K562 (cell line): ENCODE results near the gene ZFAND2B. TPM values are rescaled to one million over a fixed set of nuclear protein-coding genes. Genes with fewer than 3 reads are reported as not detected.
A peak's percentile ranks its signal among the peaks of the same experiment; 100 is the strongest.

Experiments used
- GTF2A2 ChIP-seq: IDR thresholded peaks from 2 replicates; pipeline ENCODE4 v1.6.1; 2016; ENCODE audit warnings: mild to moderate bottlenecking, missing genetic modification characterization, missing compliant biosample characterization
- MIER1 ChIP-seq: fragments of 450-650 bp; IDR thresholded peaks from 2 replicates; pipeline ENCODE4 v1.6.1; 2016; ENCODE audit warnings: antibody characterized with exemption, mild to moderate bottlenecking, low read depth
- POLR2AphosphoS2 ChIP-seq: IDR thresholded peaks from 2 replicates; pipeline ENCODE4 v1.6.1; 2012; ENCODE audit warnings: low read length, improper control_type of control experiment
- RBM17 ChIP-seq: fragments of 200-400 bp; formaldehyde crosslinking; IDR thresholded peaks from 2 replicates; pipeline ENCODE4 v1.6.1; 2017; ENCODE audit warnings: low read depth, mild to moderate bottlenecking, low read length, borderline replicate concordance
- TEAD2 ChIP-seq: fragments of 450-650 bp; IDR thresholded peaks from 2 replicates; pipeline ENCODE4 v1.6.1; 2016; ENCODE audit warnings: missing genetic modification characterization, control low read depth, missing compliant biosample characterization
- TRIM28 ChIP-seq: fragments of 450-650 bp; IDR thresholded peaks from 2 replicates; pipeline ENCODE4 v1.6.1; 2017
- ZNF23 ChIP-seq: fragments of 250-450 bp; sonication (Bioruptor Pico); IDR thresholded peaks from 2 replicates; pipeline ENCODE4 v1.4.0; 2020; ENCODE audit warnings: mild to moderate bottlenecking
- ZSCAN29 ChIP-seq: fragments of 450-650 bp; IDR thresholded peaks from 2 replicates; pipeline ENCODE4 v1.6.1; 2017
- polyA plus RNA-seq, 8 experiments: library from polyadenylated mRNA; depleted of rRNA in 4 of 8; stranded (reverse) in 5 of 8; unstranded in 3 of 8; fragments of >200 nt; fragmentation: Nextera tagmentation in 2 of 8; fragmentation: Illumina TruSeq in 1 of 8; extraction: Ambion mirVana in 2 of 8; extraction: Trizol in 1 of 8; gene quantifications; 2 replicates each; pipeline versions ENCODE4 v1.2.1 to v1.2.3, GENCODE V29; 2011 to 2014; ENCODE audit warnings: inconsistent platforms in 1 of 8, missing spikeins in 1 of 8
- total RNA-seq, 7 experiments: library from RNA; depleted of rRNA in 6 of 7; stranded (reverse); fragments of >200 nt in 6 of 7; fragmentation: Illumina TruSeq in 2 of 7; extraction: Trizol in 2 of 7; gene quantifications; 2 replicates each; pipeline versions ENCODE4 v1.2.1 to v1.2.3, GENCODE V29; 2011 to 2021; ENCODE audit warnings: low replicate concordance in 1 of 7
- TF ChIP-seq, protein P1 (sequence below): sonication (generic); formaldehyde crosslinking; IDR thresholded peaks from 2 replicates; pipeline ENCODE4 v1.8.1; 2023; ENCODE audit warnings: mild to moderate bottlenecking, missing genetic modification reagents
- TF ChIP-seq, protein P2 (sequence below), 3 experiments: IDR thresholded peaks in 2 of 3; conservative IDR thresholded peaks in 1 of 3; 2 replicates each; pipeline ENCODE4 v1.5.1; 2011 to 2012; ENCODE audit warnings: low read length in 3 of 3, mild to moderate bottlenecking in 3 of 3, control low read depth in 2 of 3, improper control_type of control experiment in 1 of 3, inconsistent platforms in 1 of 3, low read depth in 1 of 3, mixed read lengths in 1 of 3, moderate library complexity in 1 of 3; ENCODE audit not compliant: insufficient read depth in 2 of 3
- TF ChIP-seq, protein P3 (sequence below): fragments of 450-650 bp; IDR thresholded peaks from 2 replicates; pipeline ENCODE4 v1.7.0; 2016; ENCODE audit warnings: borderline replicate concordance
- TF ChIP-seq, protein P4 (sequence below): sonication (generic); formaldehyde crosslinking; IDR thresholded peaks from 2 replicates; pipeline ENCODE4 v1.8.0; 2023; ENCODE audit warnings: missing genetic modification reagents, mild to moderate bottlenecking, borderline replicate concordance
- TF ChIP-seq, protein P5 (sequence below), 2 experiments: fragments of 450-650 bp; IDR thresholded peaks; 2 replicates each; pipeline ENCODE4 v1.6.1; 2016

The ZFAND2B gene
- total and polyA plus RNA-seq, 9 of the 15 experiments (the other 6 are each of a cell fraction or from before 2014, with no cell fraction given): 9.9 to 33.3 (median 26.1) TPM

DNA sequence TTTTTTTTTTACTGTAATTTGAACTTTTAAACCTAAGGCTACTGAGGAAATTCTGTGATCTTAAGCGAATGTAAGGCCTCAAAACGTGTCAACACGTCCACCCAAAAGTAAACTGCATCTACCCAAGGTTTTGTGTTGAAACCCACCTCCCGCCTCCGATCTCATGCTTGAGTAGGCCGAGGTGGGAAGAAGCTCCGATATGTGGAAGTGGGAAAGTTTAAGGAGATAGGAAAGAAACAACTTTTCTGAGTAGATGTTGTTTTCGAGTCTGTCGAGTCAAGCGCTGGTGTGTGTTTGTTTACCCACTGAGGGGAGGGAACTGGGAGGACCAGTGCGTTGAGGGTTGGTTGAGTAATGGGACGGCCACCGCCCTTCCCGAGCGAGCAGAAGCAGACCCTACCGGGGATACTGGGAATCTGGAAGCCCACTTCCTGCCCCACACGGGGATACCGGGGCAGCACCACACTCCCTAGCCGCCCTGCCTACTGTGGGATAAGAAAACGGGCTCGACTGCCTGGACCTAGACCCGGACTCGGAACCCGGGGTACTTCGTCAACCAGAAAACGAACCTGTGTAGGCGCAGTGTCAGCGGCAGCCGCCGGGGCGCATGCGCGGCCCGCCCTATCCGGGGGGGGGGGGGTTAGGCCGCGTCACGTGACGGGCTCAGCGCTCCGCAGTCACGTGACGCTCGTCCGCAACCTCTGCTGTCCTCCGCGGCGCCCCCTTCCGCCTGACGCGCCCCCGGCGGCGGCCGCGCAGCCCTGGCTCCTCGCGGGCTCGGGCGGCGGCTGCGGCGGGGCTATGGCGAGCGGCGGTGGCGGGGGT, 28.8 kb upstream of the ZFAND2B start, which contains the start of gene RETREG2 (continued):
- TF ChIP-seq TEAD2 (tag) (no peak), RBM17 (no peak), GTF2A2 (no peak), ZSCAN29 (no peak), ZNF23 (CRISPR knock-in tag) (no peak), TRIM28 (peak; percentile 50; the same call in 1 of the 2 replicates), MIER1 (no peak), POLR2AphosphoS2 (no peak)
- TF ChIP-seq, protein P1, sequence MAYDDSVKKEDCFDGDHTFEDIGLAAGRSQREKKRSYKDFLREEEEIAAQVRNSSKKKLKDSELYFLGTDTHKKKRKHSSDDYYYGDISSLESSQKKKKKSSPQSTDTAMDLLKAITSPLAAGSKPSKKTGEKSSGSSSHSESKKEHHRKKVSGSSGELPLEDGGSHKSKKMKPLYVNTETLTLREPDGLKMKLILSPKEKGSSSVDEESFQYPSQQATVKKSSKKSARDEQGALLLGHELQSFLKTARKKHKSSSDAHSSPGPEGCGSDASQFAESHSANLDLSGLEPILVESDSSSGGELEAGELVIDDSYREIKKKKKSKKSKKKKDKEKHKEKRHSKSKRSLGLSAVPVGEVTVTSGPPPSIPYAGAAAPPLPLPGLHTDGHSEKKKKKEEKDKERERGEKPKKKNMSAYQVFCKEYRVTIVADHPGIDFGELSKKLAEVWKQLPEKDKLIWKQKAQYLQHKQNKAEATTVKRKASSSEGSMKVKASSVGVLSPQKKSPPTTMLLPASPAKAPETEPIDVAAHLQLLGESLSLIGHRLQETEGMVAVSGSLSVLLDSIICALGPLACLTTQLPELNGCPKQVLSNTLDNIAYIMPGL: no peak
- TF ChIP-seq, protein P2, sequence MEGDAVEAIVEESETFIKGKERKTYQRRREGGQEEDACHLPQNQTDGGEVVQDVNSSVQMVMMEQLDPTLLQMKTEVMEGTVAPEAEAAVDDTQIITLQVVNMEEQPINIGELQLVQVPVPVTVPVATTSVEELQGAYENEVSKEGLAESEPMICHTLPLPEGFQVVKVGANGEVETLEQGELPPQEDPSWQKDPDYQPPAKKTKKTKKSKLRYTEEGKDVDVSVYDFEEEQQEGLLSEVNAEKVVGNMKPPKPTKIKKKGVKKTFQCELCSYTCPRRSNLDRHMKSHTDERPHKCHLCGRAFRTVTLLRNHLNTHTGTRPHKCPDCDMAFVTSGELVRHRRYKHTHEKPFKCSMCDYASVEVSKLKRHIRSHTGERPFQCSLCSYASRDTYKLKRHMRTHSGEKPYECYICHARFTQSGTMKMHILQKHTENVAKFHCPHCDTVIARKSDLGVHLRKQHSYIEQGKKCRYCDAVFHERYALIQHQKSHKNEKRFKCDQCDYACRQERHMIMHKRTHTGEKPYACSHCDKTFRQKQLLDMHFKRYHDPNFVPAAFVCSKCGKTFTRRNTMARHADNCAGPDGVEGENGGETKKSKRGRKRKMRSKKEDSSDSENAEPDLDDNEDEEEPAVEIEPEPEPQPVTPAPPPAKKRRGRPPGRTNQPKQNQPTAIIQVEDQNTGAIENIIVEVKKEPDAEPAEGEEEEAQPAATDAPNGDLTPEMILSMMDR (IDR thresholded peaks at IDR 0.05 in 2 of 3, conservative IDR thresholded peaks at IDR 0.05 in 1 of 3; ENCODE audit: insufficient read depth in 2 of 3, low read depth in 1 of 3, low read length in 3 of 3): peak in 2 of 3 experiments; percentile 42 to 49; a peak in 2 of 6 replicates
- TF ChIP-seq, protein P3, sequence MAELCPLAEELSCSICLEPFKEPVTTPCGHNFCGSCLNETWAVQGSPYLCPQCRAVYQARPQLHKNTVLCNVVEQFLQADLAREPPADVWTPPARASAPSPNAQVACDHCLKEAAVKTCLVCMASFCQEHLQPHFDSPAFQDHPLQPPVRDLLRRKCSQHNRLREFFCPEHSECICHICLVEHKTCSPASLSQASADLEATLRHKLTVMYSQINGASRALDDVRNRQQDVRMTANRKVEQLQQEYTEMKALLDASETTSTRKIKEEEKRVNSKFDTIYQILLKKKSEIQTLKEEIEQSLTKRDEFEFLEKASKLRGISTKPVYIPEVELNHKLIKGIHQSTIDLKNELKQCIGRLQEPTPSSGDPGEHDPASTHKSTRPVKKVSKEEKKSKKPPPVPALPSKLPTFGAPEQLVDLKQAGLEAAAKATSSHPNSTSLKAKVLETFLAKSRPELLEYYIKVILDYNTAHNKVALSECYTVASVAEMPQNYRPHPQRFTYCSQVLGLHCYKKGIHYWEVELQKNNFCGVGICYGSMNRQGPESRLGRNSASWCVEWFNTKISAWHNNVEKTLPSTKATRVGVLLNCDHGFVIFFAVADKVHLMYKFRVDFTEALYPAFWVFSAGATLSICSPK: no peak
- TF ChIP-seq, protein P4, sequence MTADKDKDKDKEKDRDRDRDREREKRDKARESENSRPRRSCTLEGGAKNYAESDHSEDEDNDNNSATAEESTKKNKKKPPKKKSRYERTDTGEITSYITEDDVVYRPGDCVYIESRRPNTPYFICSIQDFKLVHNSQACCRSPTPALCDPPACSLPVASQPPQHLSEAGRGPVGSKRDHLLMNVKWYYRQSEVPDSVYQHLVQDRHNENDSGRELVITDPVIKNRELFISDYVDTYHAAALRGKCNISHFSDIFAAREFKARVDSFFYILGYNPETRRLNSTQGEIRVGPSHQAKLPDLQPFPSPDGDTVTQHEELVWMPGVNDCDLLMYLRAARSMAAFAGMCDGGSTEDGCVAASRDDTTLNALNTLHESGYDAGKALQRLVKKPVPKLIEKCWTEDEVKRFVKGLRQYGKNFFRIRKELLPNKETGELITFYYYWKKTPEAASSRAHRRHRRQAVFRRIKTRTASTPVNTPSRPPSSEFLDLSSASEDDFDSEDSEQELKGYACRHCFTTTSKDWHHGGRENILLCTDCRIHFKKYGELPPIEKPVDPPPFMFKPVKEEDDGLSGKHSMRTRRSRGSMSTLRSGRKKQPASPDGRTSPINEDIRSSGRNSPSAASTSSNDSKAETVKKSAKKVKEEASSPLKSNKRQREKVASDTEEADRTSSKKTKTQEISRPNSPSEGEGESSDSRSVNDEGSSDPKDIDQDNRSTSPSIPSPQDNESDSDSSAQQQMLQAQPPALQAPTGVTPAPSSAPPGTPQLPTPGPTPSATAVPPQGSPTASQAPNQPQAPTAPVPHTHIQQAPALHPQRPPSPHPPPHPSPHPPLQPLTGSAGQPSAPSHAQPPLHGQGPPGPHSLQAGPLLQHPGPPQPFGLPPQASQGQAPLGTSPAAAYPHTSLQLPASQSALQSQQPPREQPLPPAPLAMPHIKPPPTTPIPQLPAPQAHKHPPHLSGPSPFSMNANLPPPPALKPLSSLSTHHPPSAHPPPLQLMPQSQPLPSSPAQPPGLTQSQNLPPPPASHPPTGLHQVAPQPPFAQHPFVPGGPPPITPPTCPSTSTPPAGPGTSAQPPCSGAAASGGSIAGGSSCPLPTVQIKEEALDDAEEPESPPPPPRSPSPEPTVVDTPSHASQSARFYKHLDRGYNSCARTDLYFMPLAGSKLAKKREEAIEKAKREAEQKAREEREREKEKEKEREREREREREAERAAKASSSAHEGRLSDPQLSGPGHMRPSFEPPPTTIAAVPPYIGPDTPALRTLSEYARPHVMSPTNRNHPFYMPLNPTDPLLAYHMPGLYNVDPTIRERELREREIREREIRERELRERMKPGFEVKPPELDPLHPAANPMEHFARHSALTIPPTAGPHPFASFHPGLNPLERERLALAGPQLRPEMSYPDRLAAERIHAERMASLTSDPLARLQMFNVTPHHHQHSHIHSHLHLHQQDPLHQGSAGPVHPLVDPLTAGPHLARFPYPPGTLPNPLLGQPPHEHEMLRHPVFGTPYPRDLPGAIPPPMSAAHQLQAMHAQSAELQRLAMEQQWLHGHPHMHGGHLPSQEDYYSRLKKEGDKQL (CRISPR knock-in tag): no peak
- TF ChIP-seq, protein P5, sequence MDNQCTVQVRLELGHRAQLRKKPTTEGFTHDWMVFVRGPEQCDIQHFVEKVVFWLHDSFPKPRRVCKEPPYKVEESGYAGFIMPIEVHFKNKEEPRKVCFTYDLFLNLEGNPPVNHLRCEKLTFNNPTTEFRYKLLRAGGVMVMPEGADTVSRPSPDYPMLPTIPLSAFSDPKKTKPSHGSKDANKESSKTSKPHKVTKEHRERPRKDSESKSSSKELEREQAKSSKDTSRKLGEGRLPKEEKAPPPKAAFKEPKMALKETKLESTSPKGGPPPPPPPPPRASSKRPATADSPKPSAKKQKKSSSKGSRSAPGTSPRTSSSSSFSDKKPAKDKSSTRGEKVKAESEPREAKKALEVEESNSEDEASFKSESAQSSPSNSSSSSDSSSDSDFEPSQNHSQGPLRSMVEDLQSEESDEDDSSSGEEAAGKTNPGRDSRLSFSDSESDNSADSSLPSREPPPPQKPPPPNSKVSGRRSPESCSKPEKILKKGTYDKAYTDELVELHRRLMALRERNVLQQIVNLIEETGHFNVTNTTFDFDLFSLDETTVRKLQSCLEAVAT (IDR thresholded peaks at IDR 0.05): peak in 1 of 2 experiments; percentile 75; a peak in 1 of 4 replicates
